Measurements from ENCODE around the gene FHOD3.
A peak's percentile ranks its signal among the peaks of the same experiment; 100 is the strongest.

The FHOD3 gene

GRCh38 chr18:36323421-36323820, 25.9 kb downstream of the FHOD3 start:
- DNase-seq = no peak

DNA sequence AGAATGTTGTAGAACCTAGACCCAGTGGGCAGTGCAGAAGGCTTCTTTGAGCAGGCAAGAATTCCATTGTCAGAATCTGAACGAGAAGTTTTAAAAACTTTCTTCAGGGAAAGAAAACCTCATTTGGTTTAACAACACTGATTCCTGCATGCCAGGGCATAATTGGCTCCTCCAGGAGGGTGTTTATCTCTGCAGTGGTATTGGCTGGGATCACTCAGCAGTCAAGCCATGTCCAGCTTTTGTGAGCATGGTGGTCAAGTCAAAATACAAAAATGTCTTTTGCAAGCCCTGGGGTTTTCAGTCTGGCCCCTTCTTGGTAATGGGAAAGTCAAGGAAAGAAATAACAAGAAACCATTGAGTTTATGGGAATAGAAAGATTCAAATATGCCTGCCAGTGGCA, 28.3 kb downstream of the FHOD3 start:
- no peak for DNase-seq

- no peak for DNase-seq
Measured at GRCh38 chr18:36326771-36327170, 29.3 kb downstream of the FHOD3 start.

GRCh38 chr18:36327352-36328316, 30.1 kb downstream of the FHOD3 start:
- DNase-seq = no peak

DNA sequence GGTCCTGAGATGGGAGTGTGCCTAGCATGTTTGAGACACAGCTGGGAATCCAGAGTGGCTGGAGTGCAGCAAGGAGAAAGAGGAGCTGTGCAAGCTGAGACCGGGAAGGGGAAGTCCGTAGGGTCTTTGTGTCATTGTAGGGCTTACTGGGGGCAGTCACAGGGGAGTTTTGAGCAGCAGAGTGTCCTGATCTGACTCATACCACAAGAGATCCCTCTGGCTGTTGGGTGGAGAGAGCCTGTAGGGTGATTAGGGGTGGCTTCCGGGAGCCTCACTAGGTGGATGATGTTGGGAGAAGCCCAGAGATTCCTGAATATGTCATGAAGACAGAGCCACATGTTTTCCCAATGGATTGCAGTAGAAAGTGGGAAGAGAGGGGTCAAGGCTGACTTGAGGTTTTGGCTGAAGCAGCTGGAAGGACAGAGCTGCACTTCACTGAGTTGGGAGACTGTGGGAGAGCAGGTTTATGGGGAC, 30.9 kb downstream of the FHOD3 start:
- DNase-seq = no peak

DNA sequence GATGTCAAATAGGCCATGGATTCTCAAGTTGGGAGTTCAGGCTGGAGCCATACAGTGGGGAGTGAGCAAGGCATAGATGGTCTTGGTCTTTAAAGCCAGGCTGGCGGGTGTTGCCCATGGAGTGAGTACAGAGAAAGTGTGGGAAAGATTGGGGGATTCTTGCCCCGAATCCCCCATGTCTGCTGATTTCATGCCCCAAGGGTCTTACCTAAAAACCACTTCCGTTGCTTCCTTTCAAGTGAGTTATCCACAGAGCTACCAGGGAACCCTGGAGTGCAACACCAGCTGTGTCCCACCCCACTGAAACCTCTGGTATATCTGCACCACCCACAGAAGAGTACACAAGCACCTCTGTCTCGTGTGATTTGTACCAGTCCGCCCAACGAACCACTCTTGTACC, 31.4 kb downstream of the FHOD3 start:
- no peak for DNase-seq

DNA sequence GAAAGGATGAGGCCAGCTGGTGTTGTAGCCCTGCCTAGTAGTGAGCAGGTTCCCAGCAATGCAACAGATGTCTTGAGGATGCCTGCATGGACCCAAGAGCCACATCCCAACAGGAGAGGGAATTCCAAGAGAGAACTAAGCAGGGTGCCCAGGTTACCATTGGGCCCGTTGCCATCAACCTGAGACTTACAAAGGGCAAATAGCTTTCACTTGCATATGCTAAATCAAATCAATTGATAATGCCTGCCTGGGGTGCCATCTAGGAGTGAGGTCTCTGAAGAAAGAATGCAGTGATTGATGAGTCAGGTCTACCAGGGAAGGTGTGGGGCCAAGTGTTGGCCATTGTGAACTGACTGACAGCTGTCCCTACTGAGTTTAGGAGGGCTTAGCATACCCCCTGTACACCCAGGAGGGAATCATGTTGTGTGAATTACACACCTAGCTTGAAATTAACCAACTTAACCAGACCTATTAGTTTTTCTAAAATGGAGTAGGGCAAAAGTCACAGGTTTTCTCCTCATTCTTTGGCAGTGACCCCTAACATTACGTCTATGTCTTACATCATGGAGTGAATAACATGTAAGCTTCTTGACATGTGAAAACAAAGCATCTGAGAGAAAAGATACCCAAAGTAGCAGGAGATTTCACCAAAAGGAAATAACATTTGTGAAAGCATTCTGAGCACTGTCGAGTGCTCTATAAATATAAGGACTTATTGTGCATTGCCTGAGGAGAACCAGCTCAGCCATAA, 32.3 kb downstream of the FHOD3 start:
- DNase-seq = no peak

DNA sequence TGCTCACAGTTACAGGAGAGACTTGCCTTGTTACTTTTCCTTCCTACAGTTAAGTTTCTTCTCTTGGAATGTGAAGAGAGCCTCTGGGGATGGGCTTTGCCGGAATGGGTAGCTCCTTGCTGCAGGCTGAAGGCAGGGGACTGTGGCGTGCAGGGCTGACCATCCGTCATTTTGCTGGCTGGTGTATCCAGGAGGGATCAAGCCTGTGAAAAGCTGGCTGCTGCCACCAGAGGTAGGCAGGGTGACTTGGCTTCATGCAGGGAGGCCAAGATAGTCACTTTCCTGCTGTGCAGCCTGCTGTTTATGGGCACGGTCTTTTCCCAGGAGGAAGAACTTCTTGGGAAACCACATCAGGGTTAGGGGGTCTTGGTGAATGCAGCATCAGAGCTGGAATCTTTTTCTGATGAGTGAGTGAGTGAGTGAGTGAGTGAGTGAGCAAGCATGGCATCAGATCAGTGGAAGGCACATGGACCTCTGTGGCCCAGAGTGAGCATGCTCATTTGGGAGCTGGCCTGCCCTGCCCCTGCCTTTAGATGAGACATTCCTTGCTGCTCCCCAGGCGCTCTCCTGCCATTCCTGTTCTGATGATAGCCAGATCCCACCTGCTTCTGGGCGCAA, 33.0 kb downstream of the FHOD3 start:
- DNase-seq = no peak

DNA sequence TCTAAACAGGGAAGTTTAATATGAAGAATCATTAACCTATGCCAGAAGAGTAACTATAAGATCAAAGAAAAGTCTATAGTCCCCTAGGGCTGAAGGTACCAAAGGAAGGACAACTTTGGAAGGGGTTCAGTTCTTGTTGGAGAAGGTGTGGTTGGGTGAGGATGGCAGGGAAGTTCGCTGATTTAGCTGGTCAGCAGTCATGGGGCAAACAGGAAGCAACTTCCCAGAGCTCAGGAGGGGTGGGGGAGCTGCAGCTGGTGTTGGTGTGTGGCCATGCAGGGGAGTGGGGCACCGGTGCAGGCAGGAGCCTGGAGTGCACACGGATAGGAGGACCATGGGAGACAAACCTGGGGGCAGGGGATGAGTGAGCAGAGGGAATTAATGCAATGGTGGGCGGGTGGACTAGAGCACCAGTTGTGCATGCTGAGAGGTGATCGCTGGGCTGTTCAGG, 34.0 kb downstream of the FHOD3 start:
- no peak for DNase-seq

- DNase-seq = no peak
Measured at GRCh38 chr18:36333414-36333813, 35.9 kb downstream of the FHOD3 start.

DNA sequence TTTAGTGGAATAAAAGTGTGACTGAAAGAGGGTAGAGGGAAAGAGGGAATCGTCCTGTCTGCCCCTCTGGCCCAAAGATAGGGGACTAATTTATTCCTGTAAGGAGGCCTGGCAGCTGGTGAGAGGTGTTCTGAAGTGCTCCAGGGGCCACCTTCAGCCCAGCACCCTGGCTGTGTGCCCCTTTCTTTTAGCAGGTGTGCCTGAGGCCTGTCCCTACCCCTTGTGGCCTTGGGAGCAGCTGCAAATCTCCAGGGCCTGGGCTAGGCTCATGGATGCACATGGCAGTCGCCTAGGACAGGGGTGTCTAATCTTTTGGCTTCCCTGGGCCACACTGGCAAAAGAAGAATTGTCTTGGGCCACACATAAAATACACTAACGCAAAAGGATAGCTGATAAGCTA, 37.3 kb downstream of the FHOD3 start:
- DNase-seq = no peak

GRCh38 chr18:36335476-36336279, 38.2 kb downstream of the FHOD3 start:
- DNase-seq = no peak

- DNase-seq = no peak
Measured at GRCh38 chr18:36337679-36338402, 40.3 kb downstream of the FHOD3 start.

DNA sequence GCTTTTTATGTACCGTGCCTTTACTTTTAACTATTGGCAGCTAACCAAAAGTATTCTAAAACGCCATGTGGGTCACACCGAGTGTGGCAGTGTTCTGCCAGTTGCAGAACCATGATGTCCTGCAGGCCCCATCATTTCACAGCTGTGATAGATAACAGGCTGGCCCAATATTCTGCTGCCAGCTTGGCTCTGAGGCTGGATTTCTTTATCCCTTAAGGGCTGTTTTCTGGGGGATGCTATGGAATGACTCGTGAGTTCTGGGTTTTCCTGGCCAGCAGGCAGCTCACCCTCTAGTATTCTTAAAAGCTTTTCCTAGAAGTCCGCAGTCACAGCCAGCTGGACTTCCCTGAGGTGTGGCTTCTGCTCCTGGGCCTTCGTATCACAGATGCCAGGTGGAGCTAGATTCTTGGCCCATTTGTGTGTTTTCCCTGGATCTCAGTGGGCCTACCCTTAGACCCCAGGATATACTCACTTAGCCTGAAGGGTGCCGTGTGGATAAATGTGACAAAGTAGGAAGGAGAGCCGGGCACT, 41.0 kb downstream of the FHOD3 start:
- no peak for DNase-seq

DNA sequence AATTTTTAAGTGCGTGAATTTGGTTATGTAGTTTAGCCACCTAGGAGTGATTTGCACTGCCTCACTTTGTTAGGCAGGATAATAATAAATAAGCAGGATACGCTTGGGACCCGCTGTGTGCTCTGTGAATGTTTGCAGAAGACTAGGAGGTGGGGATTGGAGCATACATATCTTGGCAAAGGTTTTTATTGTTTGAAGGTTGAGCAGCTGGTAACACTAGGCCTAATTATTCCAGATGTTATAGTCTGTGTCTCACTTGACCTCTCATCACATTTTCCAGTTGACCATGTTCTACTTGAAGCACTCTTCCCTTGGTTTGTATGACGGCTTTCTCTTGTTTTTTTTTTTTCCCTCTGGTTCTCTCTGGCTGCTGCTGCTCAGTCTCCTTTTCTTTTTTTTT, 42.7 kb downstream of the FHOD3 start:
- no peak for DNase-seq

DNA sequence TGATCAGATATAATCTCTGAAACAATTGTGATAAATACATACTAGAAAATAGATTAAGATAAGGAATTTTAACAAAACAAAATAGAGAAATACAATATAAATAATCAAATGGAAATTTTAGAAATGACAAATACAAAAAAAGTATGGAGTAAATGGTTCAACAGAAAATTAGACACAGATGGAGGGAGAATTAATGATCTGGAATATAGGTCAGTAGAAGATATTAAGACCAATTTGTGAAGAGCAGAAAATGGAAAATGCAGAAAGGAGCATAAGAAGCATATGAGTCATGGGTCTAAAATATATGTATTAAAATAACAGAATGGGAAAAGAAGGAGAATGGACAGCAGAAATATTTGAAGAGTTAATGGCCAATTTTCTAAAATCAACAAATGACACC, 44.4 kb downstream of the FHOD3 start:
- DNase-seq = no peak

DNA sequence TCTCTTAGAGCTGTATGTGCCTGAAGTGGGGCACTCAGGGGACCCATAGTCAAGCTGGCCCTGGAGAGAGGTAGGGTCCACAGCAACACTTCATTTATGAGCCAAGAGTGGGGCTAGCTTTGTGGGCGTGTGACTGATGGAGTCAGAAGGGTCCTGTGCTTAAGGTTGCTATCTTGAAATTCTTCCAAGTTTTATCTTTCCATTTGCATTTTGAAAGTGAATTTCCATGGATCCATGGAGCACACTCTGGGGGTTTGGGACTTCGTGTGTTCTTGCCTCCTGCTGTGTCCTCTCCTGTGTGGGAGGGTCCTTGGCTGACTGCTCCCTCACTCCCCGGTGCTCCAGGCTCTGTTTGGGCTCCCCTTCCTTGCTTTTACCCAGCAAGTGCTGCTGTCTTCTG, 50.8 kb downstream of the FHOD3 start:
- no peak for DNase-seq

- DNase-seq = no peak
Measured at GRCh38 chr18:36348971-36349417, 51.5 kb downstream of the FHOD3 start.

- DNase-seq = no peak
Measured at GRCh38 chr18:36349552-36349951, 52.0 kb downstream of the FHOD3 start.

DNA sequence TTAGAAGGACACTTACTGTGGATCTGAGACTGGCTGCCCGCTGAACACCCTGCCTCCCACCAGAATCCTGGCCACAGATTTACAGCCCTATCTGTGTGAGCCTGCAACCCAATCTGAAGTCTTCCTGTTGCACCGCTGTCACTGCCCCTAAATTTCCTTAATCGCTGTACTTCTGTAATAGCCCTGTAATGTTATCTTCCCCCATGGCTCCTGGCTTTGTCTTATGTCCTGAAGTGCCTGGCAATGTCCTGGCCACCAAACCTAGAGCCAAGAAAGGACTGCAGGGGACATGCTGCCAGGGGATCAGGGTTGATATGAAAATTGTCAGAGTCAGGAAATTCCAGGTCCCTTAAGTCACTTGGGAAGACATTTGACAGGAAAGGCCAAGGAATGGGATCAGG, 52.7 kb downstream of the FHOD3 start:
- peak; percentile 40 for DNase-seq

- DNase-seq = no peak
Measured at GRCh38 chr18:36350839-36351469, 53.4 kb downstream of the FHOD3 start.
